ENCODE results near the gene KCNK1. TPM values are rescaled to one million over a fixed set of nuclear protein-coding genes. Genes with fewer than 3 reads are reported as not detected.
A peak's percentile ranks its signal among the peaks of the same experiment; 100 is the strongest.
"Not testable (repeated sequence)": the region's sequence is repeated elsewhere in the genome, so short reads cannot be mapped to it uniquely, and the experiment has no call there.

Gene KCNK1
- polyA plus RNA-seq, 1 donor (not counting 4 experiments of a cell fraction or from before 2014, with no cell fraction given) = 17.5 TPM

- Histone ChIP-seq H3K27ac (ENCODE audit: control insufficient read depth, insufficient read depth, low read length) (peak overlapping the region; percentile 60), H3K9me1 (ENCODE audit: control insufficient read depth, extremely low read depth, insufficient read depth, low read length) (no peaks in the 10 kb centered on the region), H3K4me1 (ENCODE audit: control insufficient read depth, extremely low read depth, insufficient read depth, low read length) (peaks cover 21% of the 10 kb centered on the region), H2AFZ (ENCODE audit: control insufficient read depth, low read length) (no peak overlapping the region), H3K9me3 (ENCODE audit: control insufficient read depth, low read depth, low read length) (no peaks in the 10 kb centered on the region), H3K4me3 (ENCODE audit: control insufficient read depth in 2 of 3, extremely low read depth in 1 of 3, insufficient read depth in 2 of 3, low read depth in 1 of 3, low read length in 3 of 3) (no peak overlapping the region), H4K20me1 (ENCODE audit: control insufficient read depth, extremely low read depth, insufficient read depth, low read length) (no peaks in the 10 kb centered on the region), H3K36me3 (ENCODE audit: control insufficient read depth in 2 of 2, extremely low read depth in 1 of 2, insufficient read depth in 2 of 2, low read length in 2 of 2) (peaks cover 3 to 6% of the 10 kb centered on the region in 2 experiments), H3K4me2 (ENCODE audit: control insufficient read depth, extremely low read depth, insufficient read depth, low read depth, low read length) (no peak overlapping the region), H3K79me2 (ENCODE audit: control insufficient read depth, insufficient read depth, low read length) (peaks cover 4% of the 10 kb centered on the region), H3K27me3 (ENCODE audit: control insufficient read depth, extremely low read depth, insufficient read depth, low read length) (no peaks in the 10 kb centered on the region), H3K9ac (ENCODE audit: control insufficient read depth, extremely low read depth, insufficient read depth, low read length) (no peak overlapping the region)
- DNase-seq (ENCODE audit: low read depth, low spot score) (no peak), FAIRE-seq (no peak)
- TF ChIP-seq CTCF (optimal IDR thresholded peaks at IDR 0.05 in 1 of 3, IDR thresholded peaks at IDR 0.05 in 1 of 3, conservative IDR thresholded peaks at IDR 0.05 in 1 of 3; ENCODE audit: extremely low read depth in 1 of 3, insufficient read depth in 2 of 3, low read length in 3 of 3) = no peak
- no peak for TF ChIP-seq EZH2 (IDR thresholded peaks at IDR 0.05; ENCODE audit: low read length)
- dilution Hi-C loops (cut with MboI; ENCODE audit: extremely low pct_ligation_motif_present, low sequenced_read_pairs) = no loop called here
Measured at GRCh38 chr1:233668146-233668724, 54.3 kb downstream of the KCNK1 start.

- FAIRE-seq = peak; percentile 85
Measured at GRCh38 chr1:233668725-233669294, 54.9 kb downstream of the KCNK1 start.

GRCh38 chr1:233670363-233670762 lies 56.5 kb downstream of the KCNK1 start:
- H3K4me3 ChIP-seq (ENCODE audit: control insufficient read depth in 2 of 3, extremely low read depth in 1 of 3, insufficient read depth in 2 of 3, low read depth in 1 of 3, low read length in 3 of 3); H2AFZ ChIP-seq (ENCODE audit: control insufficient read depth, low read length); H3K27ac ChIP-seq (ENCODE audit: control insufficient read depth, insufficient read depth, low read length); H3K9ac ChIP-seq (ENCODE audit: control insufficient read depth, extremely low read depth, insufficient read depth, low read length); H3K79me2 ChIP-seq (ENCODE audit: control insufficient read depth, insufficient read depth, low read length); H3K27me3 ChIP-seq (ENCODE audit: control insufficient read depth, extremely low read depth, insufficient read depth, low read length); DNase-seq (ENCODE audit: low read depth, low spot score); FAIRE-seq; H3K36me3 ChIP-seq (ENCODE audit: control insufficient read depth in 2 of 2, extremely low read depth in 1 of 2, insufficient read depth in 2 of 2, low read length in 2 of 2); H4K20me1 ChIP-seq (ENCODE audit: control insufficient read depth, extremely low read depth, insufficient read depth, low read length); H3K4me2 ChIP-seq (ENCODE audit: control insufficient read depth, extremely low read depth, insufficient read depth, low read depth, low read length); H3K9me3 ChIP-seq (ENCODE audit: control insufficient read depth, low read depth, low read length); dilution Hi-C loops (cut with MboI; ENCODE audit: extremely low pct_ligation_motif_present, low sequenced_read_pairs); H3K9me1 ChIP-seq (ENCODE audit: control insufficient read depth, extremely low read depth, insufficient read depth, low read length): not testable (repeated sequence)
- H3K4me1 ChIP-seq (ENCODE audit: control insufficient read depth, extremely low read depth, insufficient read depth, low read length) = peaks cover 12% of the 10 kb centered on the region

More at GRCh38 chr1:233668725-233669294, 54.9 kb downstream of the KCNK1 start:
- peaks cover 6% of the 10 kb centered on the region in 2 experiments for H3K36me3 ChIP-seq (ENCODE audit: control insufficient read depth in 2 of 2, extremely low read depth in 1 of 2, insufficient read depth in 2 of 2, low read length in 2 of 2)
- H2AFZ ChIP-seq (ENCODE audit: control insufficient read depth, low read length) = no peak overlapping the region
- DNase-seq (ENCODE audit: low read depth, low spot score) = peak; percentile 35
- H3K4me2 ChIP-seq (ENCODE audit: control insufficient read depth, extremely low read depth, insufficient read depth, low read depth, low read length) = no peak overlapping the region
- TF ChIP-seq CTCF (optimal IDR thresholded peaks at IDR 0.05 in 1 of 3, IDR thresholded peaks at IDR 0.05 in 1 of 3, conservative IDR thresholded peaks at IDR 0.05 in 1 of 3; ENCODE audit: extremely low read depth in 1 of 3, insufficient read depth in 2 of 3, low read length in 3 of 3) (no peak), EZH2 (IDR thresholded peaks at IDR 0.05; ENCODE audit: low read length) (no peak)
- peaks cover 20% of the 10 kb centered on the region for H3K4me1 ChIP-seq (ENCODE audit: control insufficient read depth, extremely low read depth, insufficient read depth, low read length)
- no peaks in the 10 kb centered on the region for H3K27me3 ChIP-seq (ENCODE audit: control insufficient read depth, extremely low read depth, insufficient read depth, low read length)
- H3K9ac ChIP-seq (ENCODE audit: control insufficient read depth, extremely low read depth, insufficient read depth, low read length) = no peak overlapping the region
- H3K4me3 ChIP-seq (ENCODE audit: control insufficient read depth in 2 of 3, extremely low read depth in 1 of 3, insufficient read depth in 2 of 3, low read depth in 1 of 3, low read length in 3 of 3) = no peak overlapping the region
- H3K79me2 ChIP-seq (ENCODE audit: control insufficient read depth, insufficient read depth, low read length) = peaks cover 4% of the 10 kb centered on the region
- H4K20me1 ChIP-seq (ENCODE audit: control insufficient read depth, extremely low read depth, insufficient read depth, low read length) = no peaks in the 10 kb centered on the region
- no peaks in the 10 kb centered on the region for H3K9me1 ChIP-seq (ENCODE audit: control insufficient read depth, extremely low read depth, insufficient read depth, low read length)
- H3K27ac ChIP-seq (ENCODE audit: control insufficient read depth, insufficient read depth, low read length) = peak overlapping the region; percentile 69
- H3K9me3 ChIP-seq (ENCODE audit: control insufficient read depth, low read depth, low read length) = no peaks in the 10 kb centered on the region
- dilution Hi-C loops (cut with MboI; ENCODE audit: extremely low pct_ligation_motif_present, low sequenced_read_pairs) = no loop called here
